Stromal cell of bone marrow (primary cell): ENCODE data around the gene ADAMTS13.
"Not testable (repeated sequence)": the region's sequence is repeated elsewhere in the genome, so short reads cannot be mapped to it uniquely, and the experiment has no call there.

Experiments used
- DNase-seq: peaks from one replicate; pipeline ENCODE4 v3.0.0-alpha.2; 2012; ENCODE audit warnings: low read depth

ADAMTS13 gene

DNA sequence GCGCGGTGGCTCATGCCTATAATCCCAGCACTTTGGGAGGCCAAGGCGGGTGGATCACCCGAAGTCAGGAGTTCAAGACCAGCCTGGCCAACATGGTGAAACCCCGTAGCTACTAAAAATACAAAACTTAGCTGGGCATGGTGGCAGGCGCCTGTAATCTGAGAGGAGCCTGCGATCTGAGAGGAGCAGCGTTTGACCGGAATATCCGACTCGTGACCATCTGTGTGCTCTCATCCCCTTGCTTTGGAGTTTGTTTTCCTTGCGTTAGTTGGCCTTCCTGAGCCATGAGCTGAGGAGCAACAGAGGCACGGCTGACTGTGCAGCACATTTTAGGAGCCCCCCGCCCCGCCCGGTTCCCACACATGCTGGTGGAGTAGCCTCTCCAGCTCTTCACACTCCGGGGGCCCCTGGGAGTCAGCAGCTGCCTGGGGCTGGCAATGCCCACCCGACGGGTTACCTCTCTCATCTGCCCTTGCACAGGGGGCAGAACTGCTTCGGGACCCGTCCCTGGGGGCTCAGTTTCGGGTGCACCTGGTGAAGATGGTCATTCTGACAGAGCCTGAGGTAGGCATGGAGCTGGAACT, 3.0 kb downstream of the ADAMTS13 start:
- no peak for DNase-seq

DNA sequence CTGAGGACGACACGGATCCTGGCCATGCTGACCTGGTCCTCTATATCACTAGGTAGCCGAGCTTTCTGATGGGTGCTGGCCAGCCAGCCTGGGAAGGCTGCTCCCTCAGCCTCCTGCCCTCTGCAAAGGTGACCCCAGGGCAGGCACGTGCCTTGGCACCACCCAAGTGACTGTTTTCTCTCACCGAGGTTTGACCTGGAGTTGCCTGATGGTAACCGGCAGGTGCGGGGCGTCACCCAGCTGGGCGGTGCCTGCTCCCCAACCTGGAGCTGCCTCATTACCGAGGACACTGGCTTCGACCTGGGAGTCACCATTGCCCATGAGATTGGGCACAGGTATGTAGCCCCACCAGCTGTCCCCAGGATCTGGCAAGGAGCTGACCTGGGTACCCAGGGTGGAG, 3.8 kb downstream of the ADAMTS13 start:
- DNase-seq: no peak

DNA sequence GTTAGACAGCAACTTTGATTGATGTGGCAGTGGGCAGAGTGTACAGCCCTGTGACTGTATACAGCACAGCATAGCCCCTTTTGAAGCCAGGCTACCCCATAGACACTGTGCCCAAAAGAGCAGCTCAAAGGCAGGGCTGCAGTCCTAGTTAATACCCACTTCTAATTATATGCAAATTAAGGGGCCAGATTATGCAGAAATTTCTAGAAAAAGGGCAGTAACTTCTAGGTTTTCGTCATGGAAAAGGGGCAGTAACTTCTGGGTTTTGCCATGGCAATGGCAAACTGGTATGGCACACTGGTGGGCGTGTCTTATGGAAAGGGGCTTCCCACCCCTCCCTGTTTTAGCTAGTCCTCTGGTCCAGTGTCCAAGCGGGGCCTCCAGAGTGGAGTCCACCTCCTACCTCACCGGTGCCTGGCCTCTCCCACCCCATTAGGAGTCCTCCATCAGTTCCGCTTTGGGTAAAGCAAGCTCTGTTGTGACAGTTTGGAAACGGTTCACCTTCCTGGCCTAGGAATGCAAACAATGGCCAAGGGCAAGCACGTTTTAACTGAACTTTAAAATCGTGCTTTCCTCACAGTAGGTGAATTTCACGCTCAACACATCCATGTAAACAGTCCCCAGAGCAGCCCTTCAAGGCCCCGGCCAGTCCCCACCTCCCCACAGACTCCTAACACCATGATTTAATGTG, 5.6 kb downstream of the ADAMTS13 start:
- no peak for DNase-seq

DNA sequence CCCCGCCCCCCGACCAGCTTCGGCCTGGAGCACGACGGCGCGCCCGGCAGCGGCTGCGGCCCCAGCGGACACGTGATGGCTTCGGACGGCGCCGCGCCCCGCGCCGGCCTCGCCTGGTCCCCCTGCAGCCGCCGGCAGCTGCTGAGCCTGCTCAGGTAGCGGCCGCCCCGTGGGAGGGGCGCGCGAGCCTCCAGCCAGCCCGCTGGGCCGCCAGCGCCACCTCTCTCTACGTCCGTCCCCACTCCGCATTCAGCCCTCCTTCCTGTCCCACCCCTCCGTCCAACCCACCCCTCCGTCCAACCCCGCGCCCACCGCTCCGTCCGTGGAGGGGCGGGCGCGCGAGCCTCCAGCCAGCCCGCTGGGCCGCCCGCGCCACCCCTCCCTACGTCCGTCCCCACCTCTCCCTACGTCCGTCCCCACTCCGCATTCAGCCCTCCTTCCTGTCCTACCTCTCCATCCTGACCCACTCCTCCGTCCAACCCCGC, 6.5 kb downstream of the ADAMTS13 start:
- no peak for DNase-seq

DNA sequence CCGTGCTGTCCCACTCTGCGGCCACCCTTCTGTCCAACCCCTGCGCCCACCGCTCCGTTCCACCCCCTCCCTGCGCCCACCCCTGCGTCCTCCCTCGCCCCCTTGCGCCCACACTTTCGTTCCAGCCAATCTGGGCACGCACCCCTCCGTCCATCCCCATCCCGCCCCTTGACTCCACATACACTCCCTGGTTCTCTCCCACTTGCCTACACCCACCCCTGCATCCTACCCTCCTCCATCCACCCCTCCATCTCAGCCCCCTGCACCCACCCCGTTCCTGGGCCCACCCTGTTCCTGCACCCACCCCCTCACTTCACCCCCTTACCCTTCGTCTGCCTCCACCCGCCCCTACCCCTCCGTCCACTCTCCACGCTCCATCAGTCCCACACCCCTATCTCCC, 7.0 kb downstream of the ADAMTS13 start:
- DNase-seq: no peak

DNA sequence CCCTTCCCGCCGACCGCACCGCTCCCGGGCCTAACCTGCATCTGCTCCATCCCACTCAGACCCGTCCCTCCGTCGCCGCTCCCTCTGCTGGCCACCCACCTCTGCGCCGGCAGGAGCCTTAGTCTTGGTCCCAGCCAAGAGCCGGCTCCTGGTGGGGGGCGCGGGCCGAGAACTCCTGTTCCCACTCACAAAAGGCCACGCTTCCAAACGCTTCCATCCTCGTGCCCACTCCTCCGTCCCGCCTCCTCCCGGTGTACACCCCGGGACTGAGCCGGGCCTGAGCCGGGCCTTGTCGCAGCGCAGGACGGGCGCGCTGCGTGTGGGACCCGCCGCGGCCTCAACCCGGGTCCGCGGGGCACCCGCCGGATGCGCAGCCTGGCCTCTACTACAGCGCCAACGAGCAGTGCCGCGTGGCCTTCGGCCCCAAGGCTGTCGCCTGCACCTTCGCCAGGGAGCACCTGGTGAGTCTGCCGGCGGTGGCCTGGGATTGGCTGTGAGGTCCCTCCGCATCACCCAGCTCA, 7.5 kb downstream of the ADAMTS13 start:
- no peak for DNase-seq

DNA sequence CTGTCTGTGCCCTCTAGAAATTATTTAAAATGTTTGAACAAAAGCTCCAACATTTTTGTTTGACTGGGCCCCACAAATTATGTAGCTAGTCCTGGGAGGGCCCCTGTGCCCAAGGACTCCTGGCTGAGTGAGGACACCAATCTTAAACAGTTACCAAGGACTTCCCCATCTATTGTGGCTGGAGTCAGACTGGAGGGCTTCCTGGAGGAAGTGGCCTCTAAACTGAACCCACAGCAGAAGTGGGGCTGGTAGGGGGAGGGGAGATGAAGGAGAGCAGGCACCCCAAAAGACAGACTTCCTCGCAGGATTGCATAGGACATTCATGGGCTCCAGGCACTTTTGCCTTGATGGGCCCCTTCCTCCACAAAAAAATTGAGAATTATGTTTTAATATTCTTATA, 8.1 kb downstream of the ADAMTS13 start:
- DNase-seq: no peak

DNA sequence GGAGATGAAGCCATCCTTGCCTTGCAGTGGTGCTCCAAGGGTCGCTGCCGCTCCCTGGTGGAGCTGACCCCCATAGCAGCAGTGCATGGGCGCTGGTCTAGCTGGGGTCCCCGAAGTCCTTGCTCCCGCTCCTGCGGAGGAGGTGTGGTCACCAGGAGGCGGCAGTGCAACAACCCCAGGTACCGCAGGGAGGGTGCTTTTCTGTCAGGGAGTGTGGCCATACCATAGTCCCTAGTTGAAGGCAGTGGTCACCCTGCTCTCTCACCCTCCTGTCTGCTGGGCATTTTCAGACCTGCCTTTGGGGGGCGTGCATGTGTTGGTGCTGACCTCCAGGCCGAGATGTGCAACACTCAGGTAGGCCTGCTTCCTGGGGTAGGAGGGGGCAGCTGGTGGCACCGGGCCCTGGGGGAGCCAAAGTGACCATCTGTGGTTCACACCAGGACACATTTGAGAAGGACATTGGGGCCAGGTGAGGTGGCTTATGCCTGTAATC, 11.2 kb downstream of the ADAMTS13 start:
- DNase-seq: no peak

DNA sequence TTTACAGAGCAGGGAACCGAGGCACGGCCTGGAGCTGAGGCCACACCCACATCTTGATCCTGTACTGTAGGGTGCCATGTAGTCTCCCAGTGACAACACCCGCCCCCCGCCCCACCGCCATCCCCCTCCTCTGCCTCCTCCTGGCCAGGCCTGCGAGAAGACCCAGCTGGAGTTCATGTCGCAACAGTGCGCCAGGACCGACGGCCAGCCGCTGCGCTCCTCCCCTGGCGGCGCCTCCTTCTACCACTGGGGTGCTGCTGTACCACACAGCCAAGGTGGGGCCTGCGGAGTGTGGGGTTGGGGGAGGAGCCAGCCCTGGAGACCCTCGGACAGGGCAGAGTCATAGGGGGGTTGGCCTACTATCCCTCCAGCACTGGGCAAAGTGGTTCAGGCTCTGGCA, 14.5 kb downstream of the ADAMTS13 start:
- DNase-seq: no peak

DNA sequence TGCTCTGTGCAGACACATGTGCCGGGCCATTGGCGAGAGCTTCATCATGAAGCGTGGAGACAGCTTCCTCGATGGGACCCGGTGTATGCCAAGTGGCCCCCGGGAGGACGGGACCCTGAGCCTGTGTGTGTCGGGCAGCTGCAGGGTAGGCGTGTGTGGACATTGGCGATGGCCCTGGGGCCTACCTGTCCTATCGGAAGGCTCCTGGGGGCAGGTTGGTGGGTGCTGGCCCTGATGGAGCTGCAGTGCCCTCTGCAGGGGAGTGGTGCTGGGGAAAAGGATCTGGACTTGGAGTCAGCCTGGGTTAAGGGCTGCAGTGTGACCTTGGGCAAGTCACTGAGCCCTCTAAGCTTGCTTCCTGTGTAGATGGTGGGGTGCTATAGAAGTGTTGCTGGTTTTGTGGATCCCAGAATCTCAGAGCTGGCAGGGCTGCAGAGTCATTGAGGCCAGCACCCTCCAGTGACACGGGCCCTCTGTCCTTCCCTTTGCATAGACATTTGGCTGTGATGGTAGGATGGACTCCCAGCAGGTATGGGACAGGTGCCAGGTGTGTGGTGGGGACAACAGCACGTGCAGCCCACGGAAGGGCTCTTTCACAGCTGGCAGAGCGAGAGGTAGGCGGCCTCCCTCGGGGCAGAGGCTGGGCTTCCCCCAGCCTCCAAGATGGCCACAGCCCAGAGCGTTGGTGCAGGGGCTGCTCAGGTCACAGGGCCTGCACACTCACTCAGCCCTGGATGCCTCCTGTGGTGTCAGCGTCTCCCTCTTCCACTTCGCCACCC, 15.8 kb downstream of the ADAMTS13 start:
- no peak for DNase-seq

DNA sequence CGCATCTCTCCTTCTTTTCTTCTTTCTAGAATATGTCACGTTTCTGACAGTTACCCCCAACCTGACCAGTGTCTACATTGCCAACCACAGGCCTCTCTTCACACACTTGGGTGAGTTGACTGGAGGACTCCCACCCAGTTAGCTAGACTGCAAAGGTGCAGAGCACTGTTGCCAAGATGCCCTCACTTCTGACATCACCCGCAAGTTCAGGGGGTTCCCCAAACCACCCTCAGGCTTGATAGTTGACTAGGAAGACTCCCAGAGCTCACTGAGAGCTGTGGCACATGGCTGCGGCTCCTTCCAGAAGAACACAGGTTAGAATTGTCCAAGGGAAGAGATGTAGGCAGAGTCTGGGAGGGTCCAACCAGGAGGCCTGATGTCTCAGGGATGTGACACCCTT, 17.2 kb downstream of the ADAMTS13 start:
- DNase-seq: no peak

DNA sequence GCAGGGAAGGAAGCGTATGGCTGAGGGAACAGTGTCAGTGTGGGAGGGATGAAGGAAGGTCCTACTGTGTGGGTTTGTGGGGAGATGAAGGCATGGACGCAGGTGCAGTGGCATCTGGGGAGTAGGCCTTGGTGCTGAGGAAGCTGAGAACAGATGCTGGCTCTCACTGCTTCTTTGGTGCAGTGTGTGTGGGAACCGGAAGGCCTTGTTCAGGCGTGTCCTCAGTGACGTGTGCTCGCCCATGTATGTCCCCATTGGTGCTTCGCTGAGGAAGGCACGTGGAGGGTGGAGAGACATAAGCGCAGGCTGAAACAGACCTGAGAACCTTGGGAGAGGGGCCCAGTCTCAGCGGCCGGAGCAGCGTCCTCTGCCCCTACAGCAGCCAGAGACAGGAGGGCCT, 18.7 kb downstream of the ADAMTS13 start:
- DNase-seq: no peak

DNA sequence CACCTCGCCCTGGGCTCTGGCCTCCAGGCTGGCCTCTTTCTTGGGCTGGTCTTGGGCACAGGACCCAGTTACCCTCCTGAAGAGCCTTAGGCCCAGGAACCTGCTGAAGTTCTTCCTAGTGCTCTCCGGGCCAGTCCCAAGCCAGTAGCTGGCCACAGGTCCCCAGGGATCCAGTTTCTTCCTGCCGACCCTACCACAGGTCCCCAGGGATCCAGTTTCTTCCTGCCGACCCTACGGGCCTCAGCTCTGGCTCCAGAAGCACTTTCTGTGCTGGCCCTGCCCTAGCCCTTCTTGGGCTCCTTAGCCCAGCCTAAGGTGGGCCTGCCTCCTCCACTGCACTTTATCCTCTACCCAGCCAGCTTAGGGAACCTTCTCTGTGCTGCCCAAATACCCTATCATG, 19.4 kb downstream of the ADAMTS13 start:
- DNase-seq: no peak

DNA sequence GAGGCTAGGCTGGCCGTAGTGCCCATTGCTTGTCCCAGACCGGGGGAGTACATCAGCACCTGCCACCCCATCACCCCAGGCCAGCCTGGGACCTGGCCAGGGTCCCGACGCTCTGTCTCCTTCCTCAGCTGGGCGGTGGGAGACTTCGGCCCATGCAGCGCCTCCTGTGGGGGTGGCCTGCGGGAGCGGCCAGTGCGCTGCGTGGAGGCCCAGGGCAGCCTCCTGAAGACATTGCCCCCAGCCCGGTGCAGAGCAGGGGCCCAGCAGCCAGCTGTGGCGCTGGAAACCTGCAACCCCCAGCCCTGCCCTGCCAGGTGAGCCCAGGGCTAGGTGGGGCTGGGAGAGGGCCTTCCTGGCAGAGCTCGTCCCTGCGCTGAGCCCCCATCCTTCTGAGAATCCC, 21.1 kb downstream of the ADAMTS13 start:
- DNase-seq: no peak

DNA sequence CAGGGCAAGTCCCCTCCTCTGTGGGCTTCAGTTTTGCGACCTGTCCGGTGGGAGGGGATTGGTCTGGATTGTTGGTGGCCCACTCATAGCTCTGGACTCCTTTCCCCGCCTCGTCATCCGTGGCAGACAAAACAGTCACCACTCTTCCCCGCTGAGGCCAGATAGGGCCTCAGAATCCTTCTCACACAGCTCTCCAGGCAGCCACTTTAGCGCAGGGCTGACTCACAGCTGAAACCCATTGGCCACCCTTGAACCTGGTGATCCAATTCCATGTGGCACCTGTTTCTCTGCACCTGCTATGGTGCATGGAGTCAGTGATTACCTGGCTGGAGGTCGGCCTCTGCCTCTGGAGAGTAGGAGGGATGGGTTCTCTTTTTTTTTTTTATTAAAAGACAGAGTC, 21.8 kb downstream of the ADAMTS13 start:
- DNase-seq: no peak

DNA sequence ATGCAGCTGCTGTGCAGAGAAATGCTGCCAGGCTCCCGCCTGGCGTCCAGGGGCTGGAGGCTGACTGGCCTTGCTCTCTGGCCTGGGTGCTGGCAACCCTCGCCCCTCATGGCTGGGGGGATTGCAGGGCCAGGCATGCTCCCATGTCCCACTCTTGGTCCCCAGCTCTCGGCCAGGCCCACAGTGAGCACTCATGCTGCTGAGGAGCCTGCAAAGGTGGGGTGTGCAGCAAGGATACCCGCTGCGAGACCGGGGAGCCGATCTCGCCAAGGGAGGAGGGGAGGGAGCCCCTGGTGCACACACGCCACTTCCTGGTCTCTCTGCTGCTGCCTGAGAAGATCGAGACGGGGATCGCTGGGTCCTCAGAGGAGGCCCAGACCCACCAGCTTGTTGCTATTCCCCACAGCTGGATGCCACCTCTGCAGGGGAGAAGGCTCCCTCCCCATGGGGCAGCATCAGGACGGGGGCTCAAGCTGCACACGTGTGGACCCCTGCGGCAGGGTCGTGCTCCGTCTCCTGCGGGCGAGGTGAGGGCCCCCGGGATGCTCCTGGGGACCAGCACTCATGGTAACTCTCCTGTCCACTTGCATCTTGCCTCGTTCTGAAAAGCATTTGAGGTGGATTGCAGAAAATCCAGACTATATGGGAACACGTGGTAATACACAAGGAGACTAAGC, 23.3 kb downstream of the ADAMTS13 start:
- no peak for DNase-seq

DNA sequence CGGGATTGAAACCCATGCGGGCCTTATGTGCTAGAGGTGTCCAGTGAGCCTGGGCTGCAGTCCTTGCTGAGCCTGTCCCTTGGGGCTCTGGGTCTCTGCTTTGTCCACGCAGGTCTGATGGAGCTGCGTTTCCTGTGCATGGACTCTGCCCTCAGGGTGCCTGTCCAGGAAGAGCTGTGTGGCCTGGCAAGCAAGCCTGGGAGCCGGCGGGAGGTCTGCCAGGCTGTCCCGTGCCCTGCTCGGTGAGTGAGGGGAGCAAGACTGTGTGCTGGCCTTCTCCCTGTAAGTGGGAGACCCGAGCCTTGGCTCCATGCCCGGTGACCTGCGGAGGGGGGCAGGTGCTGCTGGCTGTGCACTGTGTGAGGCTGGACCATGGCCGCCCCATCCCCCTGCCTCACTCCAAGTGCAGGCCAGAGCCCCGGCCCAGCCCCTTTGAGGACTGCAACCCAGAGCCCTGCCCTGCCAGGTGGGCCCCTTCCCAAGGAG, 26.4 kb downstream of the ADAMTS13 start:
- DNase-seq: no peak

DNA sequence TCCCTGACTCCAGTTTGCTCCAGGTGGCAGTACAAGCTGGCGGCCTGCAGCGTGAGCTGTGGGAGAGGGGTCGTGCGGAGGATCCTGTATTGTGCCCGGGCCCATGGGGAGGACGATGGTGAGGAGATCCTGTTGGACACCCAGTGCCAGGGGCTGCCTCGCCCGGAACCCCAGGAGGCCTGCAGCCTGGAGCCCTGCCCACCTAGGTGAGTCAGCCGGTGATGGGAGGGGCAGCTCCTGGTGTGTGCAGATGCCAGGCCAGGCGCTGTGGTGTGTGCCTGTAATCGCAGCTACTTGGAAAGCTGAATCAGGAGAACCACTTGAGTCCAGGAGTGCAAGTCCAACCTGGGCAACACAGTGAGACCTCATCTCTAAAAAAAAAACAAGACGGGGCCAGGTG, 27.6 kb downstream of the ADAMTS13 start:
- DNase-seq: no peak

DNA sequence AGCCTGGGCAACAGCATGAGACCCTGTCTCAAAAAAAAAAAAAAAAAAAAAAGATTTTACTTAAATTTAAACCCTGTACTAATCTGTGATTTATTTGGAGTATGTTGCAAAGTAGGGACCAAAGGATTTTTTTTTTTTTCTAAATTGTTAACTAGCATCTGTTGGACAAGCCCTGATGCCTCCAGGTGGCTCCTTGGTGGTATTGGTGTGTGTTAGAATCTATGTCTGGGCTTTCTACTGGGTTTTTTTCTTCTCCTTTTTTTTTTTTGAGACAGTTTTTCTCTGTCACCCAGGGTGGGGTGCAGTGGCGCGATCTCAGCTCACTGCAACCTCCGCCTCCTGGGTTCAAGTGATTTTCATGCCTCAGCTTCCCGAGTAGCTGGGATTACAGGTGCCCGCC, 29.7 kb downstream of the ADAMTS13 start:
- DNase-seq: not testable (repeated sequence)

DNA sequence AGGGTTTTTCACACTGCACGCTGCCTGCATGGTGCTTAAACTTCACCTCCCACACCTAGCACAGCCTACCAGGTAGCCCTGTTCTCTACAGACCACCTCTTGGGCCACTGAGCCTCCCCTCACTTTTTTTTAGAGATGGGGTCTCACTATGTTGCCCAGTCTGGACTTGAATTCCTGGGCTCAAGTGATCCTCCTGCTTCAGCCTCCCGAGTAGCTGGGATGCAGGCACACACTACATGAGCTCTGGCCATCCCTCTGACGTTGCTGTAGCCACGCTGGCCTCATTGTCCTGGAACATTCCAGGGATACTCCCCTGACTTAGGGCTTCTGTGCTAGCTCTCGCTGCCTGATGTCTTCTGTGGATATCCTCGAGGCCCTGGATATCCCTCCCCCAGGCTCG, 30.4 kb downstream of the ADAMTS13 start:
- no peak for DNase-seq

DNA sequence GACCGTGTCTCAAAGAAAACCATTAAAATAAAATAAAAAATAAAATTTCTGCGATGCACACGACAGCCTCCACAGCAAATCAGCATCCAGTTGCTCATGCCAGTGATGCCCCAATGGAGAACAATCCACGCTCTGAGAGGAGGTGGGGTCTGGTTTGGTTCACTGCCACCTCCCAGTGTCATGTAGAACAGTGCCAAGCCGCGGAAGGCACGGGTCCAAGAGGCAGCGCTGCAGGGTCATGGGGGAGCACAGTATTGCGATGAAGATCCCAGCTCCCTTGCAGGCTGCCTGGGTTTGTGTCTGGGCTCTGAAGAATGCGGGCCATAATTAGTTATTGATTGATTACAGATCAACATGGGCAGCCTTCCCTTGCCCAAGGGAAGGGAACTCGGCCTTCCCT, 31.5 kb downstream of the ADAMTS13 start:
- DNase-seq: no peak

DNA sequence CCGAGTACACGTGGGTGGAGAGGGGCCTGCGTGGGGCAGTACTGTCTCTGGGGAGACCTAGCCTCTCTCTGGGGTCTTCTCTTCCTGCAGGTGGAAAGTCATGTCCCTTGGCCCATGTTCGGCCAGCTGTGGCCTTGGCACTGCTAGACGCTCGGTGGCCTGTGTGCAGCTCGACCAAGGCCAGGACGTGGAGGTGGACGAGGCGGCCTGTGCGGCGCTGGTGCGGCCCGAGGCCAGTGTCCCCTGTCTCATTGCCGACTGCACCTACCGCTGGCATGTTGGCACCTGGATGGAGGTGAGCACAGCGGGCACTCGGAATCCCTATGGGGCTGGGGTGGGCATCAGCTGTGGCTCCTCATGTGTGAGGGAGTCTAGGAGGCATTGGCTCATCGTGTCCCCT, 32.2 kb downstream of the ADAMTS13 start:
- DNase-seq: no peak
